SIG-M5 (cell line): ENCODE data around the gene OGG1.
"Not testable (repeated sequence)": the region's sequence is repeated elsewhere in the genome, so short reads cannot be mapped to it uniquely, and the experiment has no call there.

Source experiments
- DNase-seq: peaks from one replicate; lab custom pipeline; 2025; lab: John Stamatoyannopoulos, UW

OGG1 gene

DNA sequence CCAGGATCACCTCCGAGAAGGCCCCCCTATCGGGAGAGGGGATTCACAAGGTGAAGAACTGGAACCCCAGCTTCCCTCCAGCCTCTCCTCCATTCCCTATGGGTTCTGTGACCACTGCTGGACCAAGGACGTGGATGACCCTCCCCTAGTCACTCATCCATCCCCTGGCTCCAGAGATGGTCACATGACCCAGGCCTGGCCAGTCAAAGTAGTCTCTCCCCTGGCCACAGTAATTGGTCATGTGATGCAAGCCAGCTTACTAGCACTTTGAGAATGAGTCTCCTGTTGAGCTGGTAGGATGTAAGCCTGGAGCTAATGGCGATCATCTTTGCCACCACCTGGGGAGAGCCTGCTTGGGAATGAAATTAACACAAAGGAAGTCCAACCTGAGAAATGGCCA, 16.1 kb downstream of the OGG1 start:
- DNase-seq = no peak

DNA sequence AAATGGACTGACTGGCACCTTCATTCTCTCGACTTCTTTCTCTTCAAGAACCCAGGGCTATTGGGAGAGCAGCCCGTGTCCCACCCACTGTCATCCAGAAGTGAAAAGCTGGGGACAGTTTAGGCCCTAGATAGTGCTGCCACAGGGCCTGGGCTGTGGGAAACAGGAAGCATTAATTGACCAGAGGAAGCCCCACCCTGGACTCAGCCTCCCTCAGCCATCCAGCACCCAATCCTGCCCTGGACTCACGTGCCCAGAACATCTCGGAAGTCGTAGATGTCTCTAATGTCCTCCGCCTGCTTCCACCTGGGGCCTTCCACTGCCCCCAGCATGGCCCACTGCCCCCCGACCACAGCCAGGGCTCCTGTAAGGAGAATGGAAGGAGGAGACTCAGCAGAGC, 17.7 kb downstream of the OGG1 start:
- no peak for DNase-seq

DNA sequence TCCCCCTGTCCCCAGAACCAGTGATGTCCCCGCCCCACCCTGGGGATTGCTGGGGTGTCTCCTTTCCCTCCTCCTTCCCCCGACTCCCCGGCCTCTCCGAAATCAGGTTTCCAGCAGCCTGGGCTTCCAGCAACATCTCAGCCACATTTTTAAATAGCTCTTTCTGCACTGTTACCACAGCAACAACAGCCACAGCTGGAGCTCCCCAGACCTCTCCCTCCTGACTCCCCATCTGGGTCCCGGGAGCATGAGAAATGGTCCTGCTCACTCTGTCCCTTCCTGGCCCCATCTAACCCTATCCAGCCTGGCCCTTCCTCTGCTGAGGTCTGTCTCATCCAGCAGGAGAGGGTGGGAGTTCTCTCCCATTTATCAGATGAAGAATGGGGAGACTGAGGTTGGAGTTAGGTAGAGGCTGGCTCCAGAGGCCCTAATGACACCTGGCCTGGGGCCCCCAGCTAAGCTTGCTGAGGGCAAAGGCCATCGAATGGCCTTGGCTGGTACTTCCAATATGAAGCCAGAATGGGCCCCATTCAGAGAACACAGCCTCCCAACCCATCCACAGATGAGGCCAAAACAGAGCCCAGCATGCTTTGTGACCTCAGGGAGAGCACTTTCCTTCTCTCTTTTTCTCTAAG, 18.5 kb downstream of the OGG1 start:
- DNase-seq = no peak

DNA sequence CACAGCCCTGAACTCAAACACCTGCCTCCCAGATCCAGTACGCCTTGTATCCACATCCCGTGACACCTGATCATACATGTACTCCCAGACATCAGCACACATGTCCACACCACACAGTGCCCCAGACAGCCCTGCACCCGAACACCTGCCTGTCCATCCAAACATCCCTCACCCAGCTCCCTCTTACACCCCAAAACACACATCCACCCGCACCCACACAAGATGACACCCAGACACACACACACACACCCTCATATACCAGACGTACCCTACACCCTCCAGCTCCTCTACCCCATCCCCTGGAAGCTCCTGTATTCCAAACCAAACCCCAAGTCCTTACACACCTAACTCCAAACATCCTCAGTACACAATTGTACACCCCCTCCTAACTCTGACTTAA, 19.3 kb downstream of the OGG1 start:
- DNase-seq = no peak

DNA sequence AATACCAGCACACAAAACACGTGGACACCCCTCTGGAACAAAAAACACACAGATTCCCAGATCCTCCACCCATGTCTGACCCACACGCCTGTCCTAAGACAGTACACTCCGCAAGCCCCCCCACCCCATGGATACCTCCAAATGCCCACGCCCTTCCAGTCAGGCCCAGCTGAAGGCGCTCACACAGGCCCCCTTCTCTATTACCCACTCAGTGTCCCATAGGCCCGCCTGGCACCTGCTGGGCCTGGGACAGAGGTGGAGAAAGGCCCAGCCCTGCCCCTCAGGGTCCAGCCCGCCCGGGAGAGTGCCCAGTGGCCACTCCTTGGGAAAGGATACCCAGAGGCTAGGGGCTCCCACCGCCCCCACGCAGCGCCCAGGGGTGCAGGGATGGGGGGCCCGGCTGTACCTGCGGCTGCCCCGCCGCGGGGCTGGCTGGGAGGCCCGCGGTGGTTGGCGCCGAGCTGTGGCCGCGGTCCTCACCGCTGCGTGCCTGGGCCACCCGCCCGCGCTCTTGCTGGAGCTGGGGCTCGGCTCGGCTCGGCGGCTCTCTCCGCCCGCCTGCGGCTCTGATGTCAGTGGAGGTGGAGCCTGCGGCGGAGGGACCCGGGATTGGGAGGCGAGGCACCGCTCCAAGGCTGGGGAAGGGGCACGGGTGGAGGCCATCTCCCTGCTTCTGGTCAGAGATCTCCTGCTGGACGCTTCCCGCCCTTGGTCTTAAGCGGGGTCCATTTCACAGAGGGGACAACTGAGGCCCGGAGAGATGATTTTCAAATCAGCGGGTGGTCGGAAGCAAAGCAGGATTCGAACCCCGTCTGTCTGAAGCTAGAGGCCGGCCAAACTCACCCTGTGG, 19.9 kb downstream of the OGG1 start, which contains the start of gene CAMK1:
CAMK1 (minus strand) TSS at position 522 of the 850 bp plus-strand sequence. CDS start 2,198 bp downstream, outside the sequence.
- no peak for DNase-seq

DNA sequence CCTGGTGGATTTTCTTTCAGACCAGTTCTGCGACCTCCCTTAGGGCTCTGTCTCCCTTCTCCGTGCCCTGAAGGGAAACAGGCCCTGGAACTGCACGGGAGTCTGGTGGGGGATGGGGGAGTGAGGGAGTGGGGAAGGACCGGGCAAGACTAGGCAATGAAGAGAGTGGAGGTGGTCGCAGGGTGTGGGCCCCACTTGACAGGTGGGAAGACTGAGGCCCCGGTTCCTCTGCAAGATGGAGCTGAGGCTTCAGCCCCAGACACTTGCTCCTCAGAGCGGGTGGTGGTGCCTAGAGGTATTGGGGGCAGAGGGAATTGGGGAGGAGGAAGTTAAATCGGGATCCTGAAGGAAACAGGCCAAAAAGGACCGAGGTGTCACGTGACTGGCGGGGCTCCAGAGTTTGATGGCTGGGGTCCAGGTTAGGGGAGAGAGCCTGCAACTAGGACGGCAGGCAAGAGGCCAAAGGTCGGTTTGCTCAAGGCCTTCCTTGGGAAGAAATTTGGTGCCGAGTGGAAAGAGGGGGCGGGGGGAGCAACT, 20.6 kb downstream of the OGG1 start:
- DNase-seq = no peak

DNA sequence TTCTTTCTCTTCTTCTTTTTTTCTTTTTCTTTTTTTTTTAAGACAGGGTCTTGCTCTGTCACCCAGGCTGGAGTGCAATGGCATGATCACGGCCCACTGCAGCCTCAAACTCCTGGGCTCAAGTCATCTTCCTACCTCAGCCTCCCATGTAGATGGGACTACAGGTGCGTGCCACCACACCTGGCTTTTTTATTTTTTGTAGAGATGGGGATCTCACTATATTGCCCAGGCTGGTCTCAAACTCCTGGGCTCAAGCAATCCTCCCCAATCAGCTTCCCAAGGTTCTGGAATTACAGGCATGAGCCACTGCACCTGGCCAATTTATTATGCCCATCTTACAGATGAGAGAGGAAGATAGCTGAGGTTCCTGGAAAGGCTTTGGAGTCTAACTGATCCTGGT, 21.3 kb downstream of the OGG1 start:
- DNase-seq = not testable (repeated sequence)

DNA sequence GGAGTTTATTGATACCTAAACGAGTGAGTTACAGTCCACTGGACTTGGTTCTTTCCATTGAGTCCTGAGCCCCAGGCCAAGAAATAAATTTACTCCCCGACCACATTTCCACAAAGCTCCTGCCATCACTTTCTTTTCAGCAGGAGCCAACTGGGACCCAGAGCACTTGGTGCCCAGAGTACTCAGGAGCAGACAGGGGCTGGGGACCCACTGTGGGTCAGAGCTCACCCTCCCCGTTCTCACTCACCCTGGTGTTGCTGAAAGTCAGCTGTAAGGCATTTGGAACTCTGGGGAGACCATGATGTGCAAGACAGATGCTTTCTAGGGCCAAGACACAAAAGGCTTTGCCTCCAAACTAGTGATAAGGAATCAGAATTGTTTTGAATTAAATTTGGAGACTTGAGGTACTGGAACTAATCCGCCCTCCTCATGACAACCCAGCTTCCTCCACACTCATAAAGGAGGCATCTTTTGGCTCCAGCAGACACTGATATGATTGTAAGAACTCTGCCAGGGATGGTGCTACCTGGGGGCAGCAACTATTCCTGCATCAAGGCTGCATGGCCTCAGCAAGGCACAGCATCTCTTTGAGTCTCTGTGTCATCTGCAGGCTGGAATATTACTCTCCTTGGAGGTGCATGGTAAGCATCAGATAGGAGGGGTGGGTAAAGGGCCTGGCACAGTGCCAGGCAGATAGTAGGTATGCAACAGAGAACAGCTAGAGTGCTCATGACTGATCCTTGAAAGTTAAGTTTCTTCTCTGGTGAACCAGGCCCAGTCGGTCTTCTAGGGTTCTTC, 27.3 kb downstream of the OGG1 start:
- no peak for DNase-seq

DNA sequence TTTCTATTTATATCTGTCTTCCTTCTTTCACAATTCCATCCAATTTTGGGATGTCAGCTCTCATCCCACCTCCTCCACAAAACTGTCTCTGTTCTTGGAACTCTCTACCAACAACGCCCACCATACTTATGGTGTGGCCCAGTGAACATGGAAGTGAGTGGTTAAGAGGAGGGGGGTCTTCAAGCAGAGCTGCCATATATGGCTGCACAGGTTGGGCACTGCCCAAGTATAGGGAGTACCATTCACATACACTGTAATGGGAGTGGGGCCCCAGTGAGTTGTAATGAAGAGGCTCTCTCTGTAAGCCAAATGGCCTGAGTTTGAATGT, 27.9 kb downstream of the OGG1 start:
- DNase-seq = no peak

DNA sequence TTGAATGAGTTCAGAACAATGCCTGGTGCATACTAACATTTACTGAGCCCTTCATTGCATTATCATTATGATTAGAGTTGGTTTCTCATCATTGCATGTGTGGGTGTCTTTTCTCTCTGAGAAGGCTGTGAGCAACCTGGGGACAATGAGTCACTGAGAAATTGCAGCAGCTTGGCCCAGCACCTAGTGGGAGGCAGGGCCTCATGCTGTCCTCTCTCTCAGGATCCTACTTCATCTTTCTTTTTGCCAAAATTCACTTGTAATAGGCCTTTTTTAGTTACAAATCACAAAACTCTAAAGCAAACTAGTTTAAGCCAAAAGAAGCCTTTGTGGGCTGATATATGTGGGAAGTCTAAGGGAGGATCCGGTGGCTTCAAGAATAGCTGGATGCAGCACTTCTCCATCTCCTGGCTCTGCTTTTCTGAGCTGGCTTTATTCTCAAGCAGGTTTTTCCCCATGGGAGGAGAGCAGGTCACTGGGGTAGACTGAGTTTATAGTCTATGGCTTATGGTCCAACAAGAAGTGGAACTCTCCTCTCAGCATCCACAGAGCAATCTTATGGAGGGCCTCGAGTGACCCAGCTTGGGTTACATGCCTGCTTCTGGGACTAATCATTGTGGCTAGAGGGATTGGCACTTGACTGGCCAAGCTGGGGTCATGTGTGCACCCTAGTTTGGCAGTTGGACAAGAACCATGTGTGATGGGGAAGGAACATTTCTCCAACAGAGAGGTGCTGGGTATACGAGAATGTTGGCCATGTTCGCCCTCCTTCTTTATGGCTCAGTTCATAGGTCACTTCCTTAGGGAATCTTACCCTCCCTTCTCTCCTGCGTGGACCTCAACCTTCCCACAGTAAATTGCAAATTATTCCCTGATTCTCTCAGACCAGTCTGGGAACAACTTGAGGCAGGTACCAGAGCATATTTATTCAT, 28.7 kb downstream of the OGG1 start:
- DNase-seq = peak; percentile 18

DNA sequence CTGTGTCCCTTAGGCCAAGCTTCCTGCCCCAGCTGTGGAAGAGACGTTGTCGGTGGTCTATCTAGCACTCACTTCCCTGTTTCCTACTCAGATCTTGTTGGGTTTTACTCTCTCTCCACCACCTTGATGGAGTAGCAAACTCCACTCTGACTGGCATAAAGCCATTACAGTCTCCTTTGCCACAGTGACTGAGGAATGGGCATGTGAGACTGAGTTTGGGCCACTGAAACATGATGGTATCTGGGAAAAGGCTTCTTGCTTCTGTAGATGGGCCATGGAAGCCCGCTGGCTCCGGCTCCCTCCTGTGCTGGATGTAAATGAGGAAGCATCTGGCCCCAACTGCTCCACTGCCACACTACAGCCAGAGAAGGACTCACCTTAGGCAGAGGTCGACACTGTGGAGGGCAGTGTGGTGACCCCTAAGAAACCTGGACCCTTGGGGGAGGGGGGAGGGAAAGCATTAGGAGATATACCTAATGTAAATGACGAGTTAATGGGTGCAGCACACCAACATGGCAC, 29.4 kb downstream of the OGG1 start:
- no peak for DNase-seq

DNA sequence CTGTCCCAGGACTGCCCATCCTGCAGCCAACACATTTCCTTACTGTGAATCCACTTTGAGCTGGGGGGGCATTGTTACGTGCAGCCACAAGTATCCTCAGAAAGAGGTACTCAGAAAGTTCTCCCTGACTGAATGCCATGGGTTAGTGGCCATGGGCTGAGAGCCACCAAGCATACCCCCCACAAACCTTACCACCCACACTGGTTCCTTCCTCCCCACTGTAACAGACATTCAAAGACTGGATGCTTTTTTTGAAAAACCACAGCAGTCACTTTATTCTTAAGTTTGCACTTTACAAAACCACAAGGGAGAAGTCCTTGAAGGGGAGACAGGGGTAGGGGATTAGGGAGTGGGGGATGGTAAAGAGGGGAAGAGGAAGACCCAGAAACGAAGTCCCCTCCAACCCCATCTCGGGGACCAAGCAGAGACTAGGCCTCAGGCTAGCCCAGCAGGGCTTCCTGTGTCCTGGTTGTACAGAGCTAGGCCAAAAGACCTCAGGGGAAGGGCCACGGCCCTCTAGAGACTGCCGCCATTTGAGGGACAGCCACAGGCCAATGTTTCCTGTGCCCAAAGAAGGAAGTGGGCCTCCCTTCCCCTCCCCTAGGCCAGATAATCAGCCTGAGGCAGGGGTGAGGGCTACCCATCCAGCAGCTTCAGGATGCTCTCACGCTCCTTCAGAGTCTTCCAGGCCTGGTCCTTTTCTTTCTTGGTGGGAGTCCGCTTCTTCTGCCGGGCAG, 30.1 kb downstream of the OGG1 start:
- peak; percentile 90 for DNase-seq

DNA sequence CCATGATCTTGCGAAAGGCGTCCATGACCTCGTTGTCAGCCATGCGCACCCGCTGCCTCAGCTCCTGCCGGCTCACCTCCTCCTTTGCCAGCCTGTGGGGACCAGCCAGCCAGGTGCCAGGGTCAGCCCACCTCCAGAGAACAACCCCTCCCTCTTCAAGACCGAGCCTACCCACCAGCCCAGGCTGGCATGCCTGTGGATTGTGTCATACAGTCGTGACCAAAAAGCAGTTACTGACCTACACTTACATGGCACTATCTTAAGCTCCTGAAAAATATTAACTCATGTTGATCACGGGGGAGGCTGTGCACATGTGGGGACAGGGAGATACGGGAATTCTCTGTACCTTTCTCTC, 30.7 kb downstream of the OGG1 start:
- no peak for DNase-seq

DNA sequence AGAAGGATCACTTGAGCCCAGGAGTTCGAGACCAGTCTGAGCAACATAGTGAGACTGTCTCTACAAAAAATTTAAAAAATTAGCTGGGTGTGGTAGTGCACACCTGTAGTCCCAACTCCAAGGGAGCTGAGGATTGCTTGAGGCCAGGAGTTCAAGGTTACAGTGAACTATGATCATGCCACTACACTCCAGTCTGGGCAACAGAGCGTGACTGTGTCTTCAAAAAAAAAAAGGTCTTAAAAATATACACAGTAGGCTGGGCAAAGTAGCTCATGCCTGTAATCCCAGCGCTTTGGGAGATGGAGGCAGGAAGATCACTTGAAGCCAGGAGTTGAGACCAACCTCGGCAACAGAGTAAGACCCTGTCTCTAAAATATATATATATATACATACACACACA, 31.2 kb downstream of the OGG1 start:
- no peak for DNase-seq

DNA sequence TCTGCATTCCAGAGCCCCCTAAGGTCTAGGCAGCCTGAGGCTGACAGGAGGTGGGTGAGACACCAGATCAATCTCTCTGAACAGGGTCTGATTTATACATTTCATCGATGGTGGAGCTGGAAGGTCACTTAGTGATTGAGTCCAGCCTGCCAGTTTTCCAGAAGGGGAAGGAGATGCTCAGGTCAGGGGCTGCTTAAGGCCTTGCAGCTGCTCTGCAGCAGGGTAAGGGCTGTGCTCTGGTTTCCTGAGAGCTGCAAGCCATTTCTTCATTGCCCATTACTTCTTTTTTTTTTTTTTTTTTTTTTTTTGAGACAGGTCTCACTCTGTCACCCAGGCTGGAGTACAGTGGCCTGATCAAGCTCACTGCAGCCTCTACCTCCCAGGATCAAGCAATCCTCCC, 31.8 kb downstream of the OGG1 start:
- no peak for DNase-seq

DNA sequence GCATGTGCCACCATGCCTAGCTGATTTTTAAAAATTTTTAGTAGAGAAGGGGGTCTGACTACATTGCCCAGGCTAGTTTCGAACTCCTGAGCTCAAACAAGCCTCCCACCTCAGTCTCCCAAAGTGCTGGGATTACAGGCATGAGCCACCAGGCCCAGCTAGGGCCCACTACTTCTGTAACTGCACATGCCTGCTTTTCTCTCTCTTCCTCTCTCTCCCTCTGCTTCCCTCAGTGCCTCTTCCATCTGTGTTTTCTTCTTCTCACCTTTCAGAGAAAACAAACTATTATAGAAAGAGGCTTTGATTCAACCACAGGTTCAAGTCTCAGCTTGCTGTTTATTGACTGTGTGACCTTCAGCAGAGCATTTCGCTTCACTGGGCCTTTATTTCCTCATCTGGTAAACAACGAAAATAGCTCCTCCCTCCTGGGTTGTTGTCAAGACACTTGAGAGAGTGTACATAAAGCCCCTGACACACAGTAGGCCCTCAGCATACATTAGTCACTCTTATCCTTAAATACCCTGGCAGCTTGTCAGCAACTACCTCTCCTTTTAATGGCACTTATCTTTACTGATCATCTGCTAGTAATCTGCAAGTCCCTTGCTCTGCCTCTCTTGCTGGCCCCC, 32.3 kb downstream of the OGG1 start:
- no peak for DNase-seq

DNA sequence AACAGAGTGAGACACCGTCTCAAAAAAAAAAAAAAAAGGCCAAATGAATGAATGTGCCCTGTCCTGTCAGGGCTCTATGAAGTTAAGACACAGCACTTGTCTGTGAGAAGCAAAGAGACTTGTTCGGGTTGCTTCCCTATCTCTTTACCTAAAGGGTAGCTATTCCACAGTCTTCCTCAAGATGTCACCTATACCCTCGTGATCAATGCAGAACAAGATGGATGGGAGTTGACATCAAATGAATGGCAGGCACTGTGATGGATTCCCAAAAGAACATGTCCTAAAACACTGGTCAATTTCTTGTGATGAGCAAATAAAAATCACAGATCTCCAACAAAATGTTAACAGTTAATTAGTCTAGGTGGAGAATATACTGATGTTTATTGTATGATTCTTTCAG, 33.0 kb downstream of the OGG1 start:
- DNase-seq = no peak

DNA sequence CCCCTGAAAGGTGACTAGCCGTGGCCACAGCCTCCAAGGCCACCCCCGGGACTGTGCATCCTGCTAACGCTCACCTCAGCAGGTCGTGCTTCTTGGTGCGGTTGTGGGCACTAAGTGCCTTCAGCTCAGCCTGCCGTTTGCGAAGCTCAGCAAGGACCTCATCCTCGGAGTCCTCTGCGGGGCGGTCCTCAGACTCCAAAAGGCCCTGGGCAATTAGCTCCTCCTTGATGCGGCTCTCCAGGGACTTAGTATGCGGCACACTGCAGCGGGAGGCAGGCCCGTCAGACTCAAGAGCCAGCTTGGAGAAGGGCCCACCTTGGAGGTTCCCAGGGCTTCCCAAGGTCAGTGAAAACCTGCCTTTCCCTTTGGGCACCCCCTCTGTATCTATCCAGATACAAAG, 34.2 kb downstream of the OGG1 start:
- no peak for DNase-seq

DNA sequence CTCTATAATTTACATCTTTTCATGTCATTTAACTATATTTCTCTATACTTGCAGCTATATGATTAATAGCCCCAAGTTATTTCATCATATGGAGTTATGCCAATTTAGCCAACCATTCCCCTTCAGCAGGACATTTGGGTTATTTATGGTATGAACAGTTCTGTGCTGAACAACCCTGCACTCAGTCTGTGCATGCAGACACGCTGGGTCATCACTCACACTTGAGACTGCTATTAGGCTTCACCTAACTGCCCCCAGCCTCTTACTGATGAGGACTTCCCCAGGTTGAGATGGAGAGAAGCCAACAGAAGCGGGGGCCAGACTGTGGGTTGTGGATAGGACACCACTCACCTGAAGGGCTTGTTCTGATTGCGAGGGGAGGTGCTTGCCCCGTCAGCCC, 35.2 kb downstream of the OGG1 start:
- no peak for DNase-seq

DNA sequence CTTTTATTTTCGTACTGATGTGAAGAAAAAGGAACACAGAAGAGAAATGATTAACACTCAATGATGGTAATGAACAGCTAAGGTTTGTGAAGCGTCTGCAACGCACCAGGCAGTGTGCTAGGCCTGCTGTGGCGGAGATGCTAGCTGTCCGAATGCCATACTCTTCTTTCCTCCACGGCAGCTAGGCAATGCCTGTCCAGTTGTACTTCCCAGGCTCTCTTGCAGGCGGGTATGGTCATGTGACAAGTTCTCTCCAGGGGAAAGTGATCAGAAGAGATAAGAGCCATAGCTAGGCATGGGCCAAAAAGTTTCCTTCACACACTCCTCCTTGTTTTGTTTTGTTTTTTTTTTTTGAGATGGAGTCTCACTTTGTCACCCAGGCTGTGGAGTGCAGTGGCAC, 35.9 kb downstream of the OGG1 start:
- DNase-seq = no peak
